Mesenchymal stem cell (in vitro differentiated cells and primary cell): Measurements from ENCODE around the gene MRPL38. TPM values are rescaled to one million over a fixed set of nuclear protein-coding genes. Genes with fewer than 3 reads are reported as not detected.
A peak's percentile ranks its signal among the peaks of the same experiment; 100 is the strongest.

Experiments used
- DNase-seq: peaks from one replicate; pipeline ENCODE4 v3.0.0-alpha.2; 2013
- H2AFZ ChIP-seq: one replicate; pipeline ENCODE4 v1.6.1; 2013; ENCODE audit warnings: low read depth, mild to moderate bottlenecking, control low read depth, inconsistent platforms, low read length, moderate library complexity
- H2AK5ac ChIP-seq: 2 replicates; pipeline ENCODE4 v1.6.1; 2013; ENCODE audit warnings: low read length, moderate library complexity, mild to moderate bottlenecking, inconsistent platforms; ENCODE audit not compliant: severe bottlenecking
- H2BK120ac ChIP-seq: one replicate; pipeline ENCODE4 v1.6.1; 2013; ENCODE audit warnings: low read depth, mild to moderate bottlenecking, inconsistent platforms, low read length, moderate library complexity
- H2BK12ac ChIP-seq, 2 experiments: one replicate each; pipeline ENCODE4 v1.6.1; 2013; ENCODE audit warnings: inconsistent platforms in 2 of 2, low read length in 2 of 2, mild to moderate bottlenecking in 2 of 2, moderate library complexity in 2 of 2, control low read depth in 1 of 2
- H2BK15ac ChIP-seq: one replicate; pipeline ENCODE4 v1.6.1; 2013; ENCODE audit warnings: mild to moderate bottlenecking, low read depth, inconsistent platforms; ENCODE audit not compliant: poor library complexity, severe bottlenecking
- H2BK5ac ChIP-seq: 2 replicates; pipeline ENCODE4 v1.6.1; 2013; ENCODE audit warnings: low read depth, mild to moderate bottlenecking, low read length, control low read depth, inconsistent platforms; ENCODE audit not compliant: poor library complexity, severe bottlenecking
- H3K14ac ChIP-seq, 2 experiments: one replicate each; pipeline ENCODE4 v1.6.1; 2013; ENCODE audit warnings: inconsistent platforms in 2 of 2, low read length in 2 of 2, control low read depth in 1 of 2, mild to moderate bottlenecking in 1 of 2, moderate library complexity in 1 of 2
- H3K18ac ChIP-seq, 2 experiments: one replicate each; pipeline ENCODE4 v1.6.1; 2013; ENCODE audit warnings: inconsistent platforms in 2 of 2, low read length in 2 of 2, control low read depth in 1 of 2, low read depth in 1 of 2, mild to moderate bottlenecking in 1 of 2
- H3K23ac ChIP-seq, 2 experiments: one replicate each; pipeline ENCODE4 v1.6.1; 2013; ENCODE audit warnings: inconsistent platforms in 2 of 2, low read length in 2 of 2, mild to moderate bottlenecking in 2 of 2, moderate library complexity in 2 of 2, control low read depth in 1 of 2
- H3K27ac ChIP-seq: 2 replicates; pipeline ENCODE4 v1.5.1; 2013; ENCODE audit warnings: mild to moderate bottlenecking, moderate library complexity, low read length, control low read depth, inconsistent platforms; ENCODE audit not compliant: poor library complexity, severe bottlenecking
- H3K27me3 ChIP-seq, 2 experiments: 2 replicates each; pipeline versions ENCODE4 v1.6.1 to v1.7.0; 2013; ENCODE audit warnings: low read length in 2 of 2, mild to moderate bottlenecking in 2 of 2, moderate library complexity in 2 of 2, control low read depth in 1 of 2, inconsistent platforms in 1 of 2; ENCODE audit not compliant: control insufficient read depth in 1 of 2, insufficient read depth in 1 of 2
- H3K36me3 ChIP-seq, 2 experiments: 2 replicates each; pipeline versions ENCODE4 v1.6.1 to v1.7.0; 2013; ENCODE audit warnings: low read length in 2 of 2, control low read depth in 1 of 2, inconsistent platforms in 1 of 2, low read depth in 1 of 2, mild to moderate bottlenecking in 1 of 2; ENCODE audit not compliant: insufficient read depth in 2 of 2, control insufficient read depth in 1 of 2
- H3K4ac ChIP-seq, 2 experiments: one replicate each; pipeline ENCODE4 v1.6.1; 2013; ENCODE audit warnings: inconsistent platforms in 2 of 2, low read length in 2 of 2, mild to moderate bottlenecking in 2 of 2, moderate library complexity in 2 of 2, control low read depth in 1 of 2, low read depth in 1 of 2
- H3K4me1 ChIP-seq: 2 replicates; pipeline ENCODE4 v1.6.1; 2013; ENCODE audit warnings: low read depth, low read length, control low read depth; ENCODE audit not compliant: control insufficient read depth, insufficient read depth
- H3K4me2 ChIP-seq: 2 replicates; pipeline ENCODE4 v1.6.1; 2013; ENCODE audit warnings: low read length, mild to moderate bottlenecking, inconsistent platforms; ENCODE audit not compliant: poor library complexity, severe bottlenecking
- H3K4me3 ChIP-seq, 2 experiments: 2 replicates each; pipeline versions ENCODE4 v1.5.1 to v1.7.0; 2013; ENCODE audit warnings: low read length in 2 of 2, mild to moderate bottlenecking in 2 of 2, control low read depth in 1 of 2, low read depth in 1 of 2; ENCODE audit not compliant: insufficient read depth in 1 of 2
- H3K79me1 ChIP-seq: replicated peaks from 2 replicates; pipeline ENCODE4 v1.6.1; 2013; ENCODE audit warnings: mild to moderate bottlenecking, control low read depth, low read length, inconsistent platforms; ENCODE audit not compliant: poor library complexity, severe bottlenecking
- H3K9ac ChIP-seq: 2 replicates; pipeline ENCODE4 v1.7.0; 2013; ENCODE audit warnings: mild to moderate bottlenecking, low read length, moderate library complexity
- H3K9me3 ChIP-seq: 2 replicates; pipeline ENCODE4 v1.7.0; 2013; ENCODE audit warnings: mild to moderate bottlenecking, low read length; ENCODE audit not compliant: control insufficient read depth
- H4K8ac ChIP-seq: one replicate; pipeline ENCODE4 v1.6.1; 2013; ENCODE audit warnings: inconsistent platforms, mild to moderate bottlenecking, low read length, moderate library complexity
- H4K91ac ChIP-seq: one replicate; pipeline ENCODE4 v1.6.1; 2013; ENCODE audit warnings: mild to moderate bottlenecking, low read length, inconsistent platforms
- WGBS: methylation state at CpG from one replicate; pipeline ENCODE4 v1.1.7; 2013; ENCODE audit warnings: mixed read lengths; 5-methylcytosine and 5-hydroxymethylcytosine counted together
- polyA plus RNA-seq, 2 experiments: library from polyadenylated mRNA; stranded (reverse); fragments of 200-250 nt; gene quantifications; one replicate each; pipeline ENCODE4 v1.2.3, GENCODE V29; 2013

The MRPL38 gene
- polyA plus RNA-seq (2013, experiment 1 of 2): 44.2 TPM
- 41.8 TPM for polyA plus RNA-seq (2013, experiment 2 of 2)

GRCh38 chr17:75904749-75905521 lies at the start of gene MRPL38:
Gene MRPL38 (minus strand): TSS chr17:75904884. CDS start chr17:75904875, 9 bp downstream.
- H3K4ac ChIP-seq: peak within 1 kb of the TSS in 1 of 2 experiments; percentile 90
- peak within 1 kb of the TSS in 1 of 2 experiments; percentile 62 for H3K14ac ChIP-seq
- peak within 1 kb of the TSS in 1 of 2 experiments; percentile 57 for H2BK12ac ChIP-seq
- H2AFZ ChIP-seq: peak within 1 kb of the TSS; percentile 36
- H3K18ac ChIP-seq: peak within 1 kb of the TSS; percentile 77 to 80
- peaks cover 18% of the 10 kb centered on the region for H3K79me1 ChIP-seq
- peaks cover 21 to 24% of the 10 kb centered on the region in 2 experiments for H3K36me3 ChIP-seq
- WGBS: 5% methylated on average over 47 of the region's 69 CpGs
- H2BK15ac ChIP-seq: peak within 1 kb of the TSS; percentile 93
- no peaks in the 10 kb centered on the region for H3K9me3 ChIP-seq
- peak within 1 kb of the TSS; percentile 87 to 93 for H3K4me3 ChIP-seq
- no peak within 1 kb of the TSS for H3K23ac ChIP-seq
- H4K8ac ChIP-seq: peak within 1 kb of the TSS; percentile 98
- no peaks in the 10 kb centered on the region for H3K27me3 ChIP-seq
- peak within 1 kb of the TSS; percentile 77 for H3K27ac ChIP-seq
- peak within 1 kb of the TSS; percentile 46 for H4K91ac ChIP-seq
- peak; percentile 94 for DNase-seq
- H3K4me2 ChIP-seq: peak within 1 kb of the TSS; percentile 88
- no peak within 1 kb of the TSS for H2BK5ac ChIP-seq
- peak within 1 kb of the TSS; percentile 67 for H2BK120ac ChIP-seq
- peak within 1 kb of the TSS; percentile 90 for H3K9ac ChIP-seq
- H3K4me1 ChIP-seq: peaks cover 23% of the 10 kb centered on the region
- H2AK5ac ChIP-seq: peak within 1 kb of the TSS; percentile 33

- Histone ChIP-seq H3K27me3 (no peaks in the 10 kb centered on the region), H2AFZ (no peak overlapping the region), H3K23ac (peak overlapping the region in 1 of 2 experiments; percentile 9), H3K4me3 (no peak overlapping the region), H3K27ac (peak overlapping the region; percentile 2), H3K4me1 (peaks cover 3% of the 10 kb centered on the region), H3K18ac (no peak overlapping the region), H3K79me1 (peaks cover 13% of the 10 kb centered on the region), H4K8ac (no peak overlapping the region), H2BK120ac (no peak overlapping the region), H3K36me3 (peaks cover 61 to 91% of the 10 kb centered on the region in 2 experiments), H2BK12ac (no peak overlapping the region), H3K9me3 (no peaks in the 10 kb centered on the region), H4K91ac (no peak overlapping the region), H2AK5ac (no peak overlapping the region), H2BK5ac (no peak overlapping the region), H3K9ac (peak overlapping the region; percentile 49), H3K4me2 (no peak overlapping the region), H2BK15ac (no peak overlapping the region), H3K4ac (no peak overlapping the region), H3K14ac (no peak overlapping the region)
- WGBS: 94% methylated on average over 8 of the region's 8 CpGs
- DNase-seq: peak; percentile 5
Observed at GRCh38 chr17:75950855-75951554, 46.3 kb upstream of the MRPL38 start.

- no peak for DNase-seq
- WGBS: 97% methylated on average over 4 of the region's 6 CpGs
- no peak overlapping the region for H3K4me2 ChIP-seq
- H3K4me3 ChIP-seq: no peak overlapping the region
- no peak overlapping the region for H3K27ac ChIP-seq
- peak overlapping the region in 1 of 2 experiments; percentile 9 for H3K23ac ChIP-seq
- H2BK120ac ChIP-seq: no peak overlapping the region
- H3K9ac ChIP-seq: no peak overlapping the region
- H2BK12ac ChIP-seq: no peak overlapping the region
- H3K4ac ChIP-seq: no peak overlapping the region
- H3K79me1 ChIP-seq: peaks cover 10% of the 10 kb centered on the region
- no peak overlapping the region for H3K14ac ChIP-seq
- no peak overlapping the region for H2BK5ac ChIP-seq
- H2BK15ac ChIP-seq: no peak overlapping the region
- no peak overlapping the region for H4K8ac ChIP-seq
- no peaks in the 10 kb centered on the region for H3K9me3 ChIP-seq
- peaks cover 3% of the 10 kb centered on the region for H3K4me1 ChIP-seq
- no peak overlapping the region for H4K91ac ChIP-seq
- no peak overlapping the region for H3K18ac ChIP-seq
- H2AFZ ChIP-seq: no peak overlapping the region
- H2AK5ac ChIP-seq: no peak overlapping the region
- H3K27me3 ChIP-seq: no peaks in the 10 kb centered on the region
- peaks cover 60 to 91% of the 10 kb centered on the region in 2 experiments for H3K36me3 ChIP-seq
Observed at GRCh38 chr17:75950421-75950820, 45.7 kb upstream of the MRPL38 start.

GRCh38 chr17:75945211-75945610 lies 40.5 kb upstream of the MRPL38 start:
- no peak overlapping the region for H4K8ac ChIP-seq
- no peak overlapping the region for H2BK12ac ChIP-seq
- no peaks in the 10 kb centered on the region for H3K27me3 ChIP-seq
- no peak overlapping the region for H3K4ac ChIP-seq
- no peak overlapping the region for H3K9ac ChIP-seq
- peaks cover 41 to 72% of the 10 kb centered on the region in 2 experiments for H3K36me3 ChIP-seq
- no CpG with 5 or more reads among the region's 2 CpGs for WGBS
- peaks cover 8% of the 10 kb centered on the region for H3K79me1 ChIP-seq
- H4K91ac ChIP-seq: no peak overlapping the region
- H3K4me1 ChIP-seq: peaks cover 2% of the 10 kb centered on the region
- H3K14ac ChIP-seq: no peak overlapping the region
- H2AK5ac ChIP-seq: no peak overlapping the region
- H3K4me3 ChIP-seq: no peak overlapping the region
- H2BK120ac ChIP-seq: no peak overlapping the region
- no peak overlapping the region for H3K27ac ChIP-seq
- no peak overlapping the region for H2BK5ac ChIP-seq
- no peak for DNase-seq
- H2AFZ ChIP-seq: no peak overlapping the region
- no peak overlapping the region for H3K4me2 ChIP-seq
- no peak overlapping the region for H2BK15ac ChIP-seq
- H3K18ac ChIP-seq: no peak overlapping the region
- no peak overlapping the region for H3K23ac ChIP-seq
- H3K9me3 ChIP-seq: no peaks in the 10 kb centered on the region
